Tibial artery (tissue), 4 donors: Measurements from ENCODE around the gene LAS1L.
"Not testable (repeated sequence)": the region's sequence is repeated elsewhere in the genome, so short reads cannot be mapped to it uniquely, and the experiment has no call there.

Source experiments
- DNase-seq, 2 donors: peaks; one replicate each; pipeline ENCODE4 v3.0.0-alpha.2; 2019
- H3K27ac ChIP-seq, 2 donors: fragments of 200-600 bp; sonication (generic) in 1 of 2; 1 replicate in 1 of 2; 2 replicates in 1 of 2; pipeline ENCODE4 v1.5.1; 2018 to 2019; ENCODE audit warnings: mild to moderate bottlenecking in 1 of 2
- H3K27me3 ChIP-seq, 2 donors: fragments of 200-600 bp; sonication (generic) in 1 of 2; one replicate each; pipeline versions ENCODE4 v1.5.1 to v1.6.0; 2016 to 2019
- H3K36me3 ChIP-seq, 3 donors: fragments of 200-600 bp; sonication (generic) in 2 of 3; one replicate each; pipeline ENCODE4 v1.5.1; 2016 to 2019; ENCODE audit warnings: mild to moderate bottlenecking in 2 of 3
- H3K4me1 ChIP-seq, 4 donors: fragments of 200-600 bp; sonication (generic) in 2 of 4; 1 replicate in 3 of 4; 2 replicates in 1 of 4; pipeline ENCODE4 v1.5.1; 2016 to 2019
- H3K4me3 ChIP-seq, 2 donors: fragments of 200-600 bp; sonication (generic) in 1 of 2; 1 replicate in 1 of 2; 2 replicates in 1 of 2; pipeline ENCODE4 v1.5.1; 2018 to 2019; ENCODE audit warnings: mild to moderate bottlenecking in 2 of 2
- H3K9me3 ChIP-seq, 3 donors: fragments of 200-600 bp; sonication (generic) in 1 of 3; one replicate each; pipeline ENCODE4 v1.5.1; 2016 to 2019
- intact Hi-C: fragments of 100-400 bp; cut with DNase I; formaldehyde crosslinking; loops from one replicate; pipeline ENCODE4 v1.15.0; 2023; ENCODE audit warnings: low total_unique reads
- TF ChIP-seq, protein P1 (sequence below), 2 experiments: fragments of 200-600 bp in 1 of 2; fragments of 450-650 bp in 1 of 2; IDR thresholded peaks; one replicate each; pipeline ENCODE4 v1.5.1; 2017 to 2019; ENCODE audit warnings: antibody characterized with exemption in 2 of 2, mild to moderate bottlenecking in 1 of 2, moderate library complexity in 1 of 2

LAS1L gene

DNA sequence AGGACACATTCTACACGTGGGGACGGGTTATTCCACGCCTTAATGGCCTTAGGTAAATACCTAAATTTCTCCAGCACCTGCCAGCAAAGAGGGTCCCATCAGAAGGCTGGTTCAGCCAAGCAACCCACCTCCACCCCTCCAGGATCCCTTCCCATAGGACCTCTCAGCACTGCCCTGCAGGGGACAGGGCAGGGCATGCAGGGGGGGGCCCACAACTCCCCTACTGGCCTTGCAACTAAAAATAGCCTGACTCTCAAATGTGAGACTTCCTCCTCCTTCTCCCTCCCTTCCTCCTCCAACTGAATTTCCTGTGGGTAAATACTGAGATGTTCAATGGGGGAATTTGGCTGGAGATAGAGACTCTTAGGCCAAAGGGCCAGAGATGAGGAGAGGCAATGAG lies 6.3 kb downstream of the LAS1L start:
- intact Hi-C loops, result no loop called here

DNA sequence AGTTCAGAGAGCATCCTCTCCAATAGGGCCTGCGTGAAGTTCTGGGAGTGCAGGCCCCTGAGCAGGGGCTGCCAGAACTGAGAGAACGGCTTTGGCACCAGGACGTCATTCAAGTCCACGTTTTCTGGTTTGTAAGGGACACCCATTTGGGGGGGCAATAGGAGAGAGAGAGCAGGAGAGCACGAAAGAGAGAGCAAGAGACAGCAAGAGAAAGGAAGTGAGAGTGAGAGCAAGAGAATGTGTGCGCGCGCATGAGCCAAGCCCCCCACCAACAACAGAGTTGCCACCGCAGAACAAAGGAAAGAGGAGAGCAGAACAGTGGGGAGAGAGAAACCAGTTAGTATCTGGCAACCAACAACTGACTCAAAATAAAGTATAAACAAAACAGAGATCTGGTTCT lies 10.4 kb downstream of the LAS1L start:
- intact Hi-C loops, result no loop called here
- no peak for DNase-seq

More for the DNA sequence above, 6.3 kb downstream of the LAS1L start:
- TF ChIP-seq, protein P1, sequence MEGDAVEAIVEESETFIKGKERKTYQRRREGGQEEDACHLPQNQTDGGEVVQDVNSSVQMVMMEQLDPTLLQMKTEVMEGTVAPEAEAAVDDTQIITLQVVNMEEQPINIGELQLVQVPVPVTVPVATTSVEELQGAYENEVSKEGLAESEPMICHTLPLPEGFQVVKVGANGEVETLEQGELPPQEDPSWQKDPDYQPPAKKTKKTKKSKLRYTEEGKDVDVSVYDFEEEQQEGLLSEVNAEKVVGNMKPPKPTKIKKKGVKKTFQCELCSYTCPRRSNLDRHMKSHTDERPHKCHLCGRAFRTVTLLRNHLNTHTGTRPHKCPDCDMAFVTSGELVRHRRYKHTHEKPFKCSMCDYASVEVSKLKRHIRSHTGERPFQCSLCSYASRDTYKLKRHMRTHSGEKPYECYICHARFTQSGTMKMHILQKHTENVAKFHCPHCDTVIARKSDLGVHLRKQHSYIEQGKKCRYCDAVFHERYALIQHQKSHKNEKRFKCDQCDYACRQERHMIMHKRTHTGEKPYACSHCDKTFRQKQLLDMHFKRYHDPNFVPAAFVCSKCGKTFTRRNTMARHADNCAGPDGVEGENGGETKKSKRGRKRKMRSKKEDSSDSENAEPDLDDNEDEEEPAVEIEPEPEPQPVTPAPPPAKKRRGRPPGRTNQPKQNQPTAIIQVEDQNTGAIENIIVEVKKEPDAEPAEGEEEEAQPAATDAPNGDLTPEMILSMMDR (IDR thresholded peaks at IDR 0.05), result no peak
- Histone ChIP-seq H3K4me3 (no peak overlapping the region), H3K36me3 (peaks cover 4 to 63% (median 35%) of the 10 kb centered on the region in 3 donors), H3K27me3 (no peaks in the 10 kb centered on the region), H3K4me1 (peaks cover 0 to 8% (median 3%) of the 10 kb centered on the region in 4 donors), H3K27ac (no peak overlapping the region), H3K9me3 (no peaks in the 10 kb centered on the region)
- DNase-seq, result no peak

DNA sequence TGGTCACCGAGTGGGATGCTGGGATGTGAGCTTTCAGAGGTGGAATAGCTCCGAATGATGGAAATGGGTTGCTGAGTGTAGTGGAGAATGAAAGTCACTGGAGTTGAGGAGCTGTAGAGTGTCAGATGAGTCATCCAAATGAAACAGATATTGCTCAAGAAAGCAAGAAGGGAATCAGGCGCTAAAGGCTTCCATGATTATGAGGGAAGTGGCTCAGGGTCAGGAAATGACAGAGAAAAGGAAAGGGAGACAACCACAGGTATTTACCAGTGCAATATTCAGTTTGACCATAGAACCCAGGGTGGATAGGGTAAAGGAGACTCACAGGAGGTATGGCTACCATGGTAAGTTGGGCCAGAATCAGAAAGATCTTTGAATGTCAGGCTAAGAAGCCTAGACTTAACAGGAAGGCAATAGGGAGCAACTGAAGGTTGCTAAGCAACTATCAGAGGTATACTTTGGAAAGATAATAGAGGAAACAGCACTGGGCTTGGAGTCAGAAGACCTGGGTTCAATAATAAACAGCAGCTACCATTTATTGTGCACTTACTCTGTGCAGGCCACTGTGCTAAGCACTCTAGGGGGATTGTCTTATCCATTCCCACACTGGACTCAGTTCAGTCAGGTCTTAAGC lies 11.7 kb downstream of the LAS1L start:
- no peak overlapping the region for H3K27ac ChIP-seq
- H3K27me3 ChIP-seq, result no peaks in the 10 kb centered on the region
- H3K4me3 ChIP-seq, result no peak overlapping the region
- no peak for DNase-seq
- peaks cover 6 to 78% (median 46%) of the 10 kb centered on the region in 3 donors for H3K36me3 ChIP-seq
- no peaks in the 10 kb centered on the region for H3K4me1 ChIP-seq
- no peaks in the 10 kb centered on the region for H3K9me3 ChIP-seq
- intact Hi-C loops, result no loop called here
- TF ChIP-seq, protein P1 (IDR thresholded peaks at IDR 0.05), result no peak

More for the DNA sequence above, 10.4 kb downstream of the LAS1L start:
- Histone ChIP-seq H3K27me3 (no peaks in the 10 kb centered on the region), H3K9me3 (no peaks in the 10 kb centered on the region), H3K4me1 (no peaks in the 10 kb centered on the region), H3K27ac (no peak overlapping the region), H3K36me3 (peaks cover 8 to 75% (median 53%) of the 10 kb centered on the region in 3 donors), H3K4me3 (no peak overlapping the region)
- TF ChIP-seq, protein P1 (IDR thresholded peaks at IDR 0.05), result no peak

DNA sequence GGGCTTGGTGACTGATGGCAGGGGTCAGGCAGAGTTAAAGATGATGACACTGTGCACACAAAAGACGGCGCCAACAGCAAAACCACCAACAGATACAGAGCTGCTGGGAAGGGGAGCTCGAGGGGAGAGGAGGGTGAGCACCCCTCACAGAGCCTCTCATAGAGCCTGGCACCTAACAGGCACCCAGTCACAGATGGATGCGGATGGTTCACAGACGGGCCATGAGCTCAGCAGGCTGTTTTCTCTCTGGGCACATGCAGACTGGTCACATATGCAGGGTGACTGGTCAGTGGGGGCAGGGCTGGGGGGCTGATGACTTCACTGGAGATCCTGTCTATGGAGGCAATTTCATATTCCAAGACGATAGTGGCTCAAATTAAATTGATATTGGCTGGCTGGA lies 15.1 kb downstream of the LAS1L start:
- H3K9me3 ChIP-seq, H3K4me3 ChIP-seq, DNase-seq, H3K4me1 ChIP-seq, H3K27me3 ChIP-seq, intact Hi-C loops, H3K27ac ChIP-seq: not testable (repeated sequence)
- peaks cover 4 to 65% (median 37%) of the 10 kb centered on the region in 3 donors for H3K36me3 ChIP-seq

DNA sequence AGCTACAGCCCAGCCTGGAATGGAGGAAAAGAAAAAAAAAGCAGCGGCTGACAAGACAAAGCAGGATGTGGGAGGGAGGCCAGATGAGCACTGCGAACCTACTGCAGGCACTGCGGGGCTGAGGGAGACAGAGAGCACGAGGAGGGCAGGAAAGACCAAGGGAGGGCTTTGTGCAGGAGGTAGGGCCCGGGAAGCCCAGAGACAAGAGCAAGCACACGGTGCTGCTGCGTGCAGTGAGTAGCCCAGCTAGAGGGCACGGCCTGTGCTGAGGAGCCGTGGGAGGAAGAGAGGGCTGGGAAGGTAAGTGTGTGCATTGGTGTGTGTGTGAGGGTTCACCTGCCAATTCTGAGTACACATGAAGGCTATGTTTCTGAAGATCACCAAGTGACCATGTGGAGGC lies 15.6 kb downstream of the LAS1L start:
- H3K27me3 ChIP-seq, DNase-seq, H3K9me3 ChIP-seq, H3K4me3 ChIP-seq, H3K27ac ChIP-seq, intact Hi-C loops, H3K4me1 ChIP-seq: not testable (repeated sequence)
- H3K36me3 ChIP-seq, result peaks cover 4 to 65% (median 37%) of the 10 kb centered on the region in 3 donors

DNA sequence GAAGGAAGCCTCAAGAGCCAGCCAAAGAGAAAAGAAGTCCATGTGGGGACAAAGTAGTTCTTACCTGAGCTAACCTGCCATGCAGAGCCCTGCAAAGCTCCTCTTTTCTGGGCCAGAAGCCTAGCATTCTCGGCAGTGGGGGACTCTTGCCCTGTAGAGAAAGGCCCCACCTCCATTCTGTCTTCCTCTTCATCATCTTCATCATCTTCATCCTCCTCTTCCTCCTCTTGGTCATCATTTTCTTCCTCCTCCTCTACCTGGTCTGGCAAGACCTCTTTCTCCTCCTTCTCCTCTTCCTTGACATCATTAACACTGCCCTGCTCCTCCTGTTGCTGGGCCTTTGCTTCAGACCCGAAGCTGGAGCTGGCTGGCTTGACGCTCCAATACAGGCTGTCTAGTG lies 16.7 kb downstream of the LAS1L start:
- no peaks in the 10 kb centered on the region for H3K9me3 ChIP-seq
- H3K27me3 ChIP-seq, result no peaks in the 10 kb centered on the region
- TF ChIP-seq, protein P1 (IDR thresholded peaks at IDR 0.05), result no peak
- H3K4me1 ChIP-seq, result no peaks in the 10 kb centered on the region
- peaks cover 4 to 64% (median 36%) of the 10 kb centered on the region in 3 donors for H3K36me3 ChIP-seq
- DNase-seq, result no peak
- no peak overlapping the region for H3K4me3 ChIP-seq
- H3K27ac ChIP-seq, result no peak overlapping the region
- intact Hi-C loops, result no loop called here

DNA sequence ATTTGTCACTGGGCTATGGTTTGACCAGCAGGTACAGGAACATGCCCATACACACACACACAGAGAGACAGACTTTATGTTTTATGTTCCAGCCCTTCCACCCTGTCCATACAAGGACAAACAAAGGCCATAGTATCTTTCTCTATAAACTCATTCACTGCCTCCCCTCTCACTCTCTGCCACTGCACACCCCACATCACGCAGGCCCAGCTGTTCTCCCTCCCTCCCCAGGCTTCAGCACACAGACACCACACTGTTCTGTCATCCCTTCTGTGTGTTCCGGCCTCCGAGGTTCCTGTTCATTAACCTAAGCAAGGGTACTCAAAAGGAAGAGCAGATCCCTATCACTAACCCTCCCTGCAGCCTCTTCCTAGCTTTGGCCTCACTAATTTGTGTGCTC lies 17.8 kb downstream of the LAS1L start:
- peaks cover 4 to 59% (median 42%) of the 10 kb centered on the region in 3 donors for H3K36me3 ChIP-seq
- intact Hi-C loops, result no loop called here
- no peaks in the 10 kb centered on the region for H3K9me3 ChIP-seq
- H3K27ac ChIP-seq, result no peak overlapping the region
- TF ChIP-seq, protein P1 (IDR thresholded peaks at IDR 0.05), result no peak
- H3K4me1 ChIP-seq, result no peaks in the 10 kb centered on the region
- H3K27me3 ChIP-seq, result no peaks in the 10 kb centered on the region
- no peak for DNase-seq
- no peak overlapping the region for H3K4me3 ChIP-seq
